Measurements from ENCODE around the gene DCT.

The DCT gene

GRCh38 chr13:94431574-94431973, 47.9 kb downstream of the DCT start:
- CTCF ChIA-PET: interaction anchor here (8.2 kb wide), 1 partner anchor 187 kb away, joined by 203 read pairs; no protein-coding TSS in a partner anchor
- no peak overlapping the region for H3K4me3 Mint-ChIP-seq
- no peak for DNase-seq

GRCh38 chr13:94427313-94427953, 52.0 kb downstream of the DCT start:
- H3K4me3 Mint-ChIP-seq: no peak overlapping the region
- H3K4me1 Mint-ChIP-seq: peaks cover 7% of the 10 kb centered on the region
- no peak for DNase-seq
- CTCF ChIA-PET: no interaction called here
- no peaks in the 10 kb centered on the region for H3K36me3 Mint-ChIP-seq
- H3K9me3 Mint-ChIP-seq: no peaks in the 10 kb centered on the region
- H3K27ac Mint-ChIP-seq: no peak overlapping the region
- no peaks in the 10 kb centered on the region for H3K27me3 Mint-ChIP-seq

More at GRCh38 chr13:94431574-94431973, 47.9 kb downstream of the DCT start:
- Mint-ChIP-seq H3K36me3 (no peaks in the 10 kb centered on the region), H3K9me3 (no peaks in the 10 kb centered on the region), H3K4me1 (peaks cover 10% of the 10 kb centered on the region), H3K27ac (no peak overlapping the region), H3K27me3 (no peaks in the 10 kb centered on the region)

- CTCF ChIA-PET: interaction anchor here (0.8 kb wide), 1 partner anchor 200 kb away, joined by 3 read pairs; no protein-coding TSS in a partner anchor
- H3K27ac Mint-ChIP-seq: peak overlapping the region; percentile 29
- H3K4me1 Mint-ChIP-seq: peaks cover 22% of the 10 kb centered on the region
- DNase-seq: no peak
- H3K27me3 Mint-ChIP-seq: no peaks in the 10 kb centered on the region
- peaks cover 13% of the 10 kb centered on the region for H3K36me3 Mint-ChIP-seq
- no peak overlapping the region for H3K4me3 Mint-ChIP-seq
- H3K9me3 Mint-ChIP-seq: peaks cover 29% of the 10 kb centered on the region
Measured at GRCh38 chr13:94419925-94420305, 59.6 kb downstream of the DCT start.

- no peak for DNase-seq
Measured at GRCh38 chr13:94419304-94419924, 60.1 kb downstream of the DCT start.

GRCh38 chr13:94417294-94417693, 62.2 kb downstream of the DCT start:
- H3K27ac Mint-ChIP-seq: no peak overlapping the region
- CTCF ChIA-PET: interaction anchor here (1.0 kb wide), 1 partner anchor 14 kb away, joined by 3 read pairs; no protein-coding TSS in a partner anchor

More at GRCh38 chr13:94419304-94419924, 60.1 kb downstream of the DCT start:
- H3K36me3 Mint-ChIP-seq: peaks cover 13% of the 10 kb centered on the region
- H3K4me1 Mint-ChIP-seq: peaks cover 22% of the 10 kb centered on the region
- H3K9me3 Mint-ChIP-seq: peaks cover 29% of the 10 kb centered on the region
- no peak overlapping the region for H3K4me3 Mint-ChIP-seq
- H3K27me3 Mint-ChIP-seq: no peaks in the 10 kb centered on the region
- CTCF ChIA-PET: interaction anchor here (0.8 kb wide), 1 partner anchor 201 kb away, joined by 3 read pairs; no protein-coding TSS in a partner anchor
- H3K27ac Mint-ChIP-seq: peak overlapping the region; percentile 73

GRCh38 chr13:94416454-94417080, 62.9 kb downstream of the DCT start:
- Mint-ChIP-seq H3K4me1 (peaks cover 22% of the 10 kb centered on the region), H3K4me3 (no peak overlapping the region), H3K9me3 (peaks cover 27% of the 10 kb centered on the region), H3K27ac (no peak overlapping the region), H3K27me3 (no peaks in the 10 kb centered on the region), H3K36me3 (peaks cover 13% of the 10 kb centered on the region)
- CTCF ChIA-PET: interaction anchor here (1.0 kb wide), 1 partner anchor 13 kb away, joined by 3 read pairs; no protein-coding TSS in a partner anchor
- DNase-seq: no peak

More at GRCh38 chr13:94417294-94417693, 62.2 kb downstream of the DCT start:
- Mint-ChIP-seq H3K4me1 (peaks cover 22% of the 10 kb centered on the region), H3K36me3 (peaks cover 13% of the 10 kb centered on the region), H3K27me3 (no peaks in the 10 kb centered on the region), H3K9me3 (peaks cover 29% of the 10 kb centered on the region), H3K4me3 (no peak overlapping the region)
- DNase-seq: no peak

- H3K27ac Mint-ChIP-seq: no peak overlapping the region
- no peaks in the 10 kb centered on the region for H3K27me3 Mint-ChIP-seq
- no peak for DNase-seq
- H3K4me3 Mint-ChIP-seq: no peak overlapping the region
- peaks cover 19% of the 10 kb centered on the region for H3K9me3 Mint-ChIP-seq
- H3K4me1 Mint-ChIP-seq: peaks cover 22% of the 10 kb centered on the region
- peaks cover 13% of the 10 kb centered on the region for H3K36me3 Mint-ChIP-seq
- CTCF ChIA-PET: no interaction called here
Measured at GRCh38 chr13:94415500-94416237, 63.8 kb downstream of the DCT start.

GRCh38 chr13:94414708-94415107, 64.8 kb downstream of the DCT start:
- Mint-ChIP-seq H3K27ac (no peak overlapping the region), H3K4me3 (no peak overlapping the region), H3K36me3 (peaks cover 6% of the 10 kb centered on the region), H3K27me3 (no peaks in the 10 kb centered on the region), H3K4me1 (peaks cover 14% of the 10 kb centered on the region), H3K9me3 (peaks cover 15% of the 10 kb centered on the region)
- DNase-seq: no peak
- CTCF ChIA-PET: interaction anchor here (0.6 kb wide), 1 partner anchor 75 kb away, joined by 3 read pairs; no protein-coding TSS in a partner anchor

- Mint-ChIP-seq H3K4me3 (no peak overlapping the region), H3K27ac (no peak overlapping the region), H3K36me3 (peaks cover 3% of the 10 kb centered on the region), H3K9me3 (peaks cover 11% of the 10 kb centered on the region), H3K27me3 (no peaks in the 10 kb centered on the region), H3K4me1 (peaks cover 8% of the 10 kb centered on the region)
- DNase-seq: no peak
- CTCF ChIA-PET: interaction anchor here (0.6 kb wide), 1 partner anchor 74 kb away, joined by 3 read pairs; no protein-coding TSS in a partner anchor
Measured at GRCh38 chr13:94414141-94414540, 65.3 kb downstream of the DCT start.

GRCh38 chr13:94413598-94413944, 65.9 kb downstream of the DCT start:
- CTCF ChIA-PET: no interaction called here
- Mint-ChIP-seq H3K9me3 (peaks cover 8% of the 10 kb centered on the region), H3K4me3 (no peak overlapping the region), H3K36me3 (no peaks in the 10 kb centered on the region), H3K27ac (no peak overlapping the region), H3K4me1 (peaks cover 3% of the 10 kb centered on the region), H3K27me3 (peaks cover 4% of the 10 kb centered on the region)
- no peak for DNase-seq

GRCh38 chr13:94412870-94413597, 66.4 kb downstream of the DCT start:
- Mint-ChIP-seq H3K4me3 (no peak overlapping the region), H3K27me3 (peaks cover 4% of the 10 kb centered on the region), H3K4me1 (no peaks in the 10 kb centered on the region), H3K36me3 (no peaks in the 10 kb centered on the region), H3K27ac (no peak overlapping the region), H3K9me3 (peaks cover 8% of the 10 kb centered on the region)
- CTCF ChIA-PET: interaction anchor here (0.5 kb wide), 1 partner anchor 519 kb away, joined by 3 read pairs; no protein-coding TSS in a partner anchor
- DNase-seq: no peak

GRCh38 chr13:94411747-94412146, 67.7 kb downstream of the DCT start:
- peaks cover 4% of the 10 kb centered on the region for H3K27me3 Mint-ChIP-seq
- H3K4me1 Mint-ChIP-seq: no peaks in the 10 kb centered on the region
- H3K27ac Mint-ChIP-seq: no peak overlapping the region
- CTCF ChIA-PET: no interaction called here
- no peak overlapping the region for H3K4me3 Mint-ChIP-seq
- no peaks in the 10 kb centered on the region for H3K36me3 Mint-ChIP-seq
- DNase-seq: no peak
- peaks cover 1% of the 10 kb centered on the region for H3K9me3 Mint-ChIP-seq

GRCh38 chr13:94408314-94409036, 71.0 kb downstream of the DCT start:
- peaks cover 4% of the 10 kb centered on the region for H3K27me3 Mint-ChIP-seq
- no peaks in the 10 kb centered on the region for H3K4me1 Mint-ChIP-seq
- no peak for DNase-seq
- no peak overlapping the region for H3K4me3 Mint-ChIP-seq
- H3K27ac Mint-ChIP-seq: no peak overlapping the region
- CTCF ChIA-PET: no interaction called here
- no peaks in the 10 kb centered on the region for H3K9me3 Mint-ChIP-seq
- H3K36me3 Mint-ChIP-seq: no peaks in the 10 kb centered on the region
